ENCODE results near the gene SORCS2.

DNA sequence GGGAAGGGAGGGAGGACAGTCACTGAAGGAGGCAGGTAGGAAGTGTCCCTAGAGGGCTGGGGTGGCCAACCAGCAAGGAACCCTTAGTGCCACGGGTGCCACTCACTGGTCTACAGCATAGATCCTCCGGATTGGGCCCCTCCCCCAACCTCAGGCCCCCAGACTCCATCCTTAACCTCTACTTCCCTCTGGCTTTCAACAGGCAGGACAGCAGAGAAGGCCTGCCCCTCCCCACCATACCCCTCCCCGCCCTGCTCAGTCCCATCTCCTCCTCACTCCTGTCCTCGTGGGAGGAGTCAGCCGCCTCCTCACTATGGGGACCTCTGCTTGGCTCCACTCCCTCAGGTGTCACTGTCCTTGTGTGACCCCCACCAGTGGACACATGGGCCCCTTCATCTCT is 320.1 kb downstream of the SORCS2 start:
- TF ChIP-seq, protein P1, sequence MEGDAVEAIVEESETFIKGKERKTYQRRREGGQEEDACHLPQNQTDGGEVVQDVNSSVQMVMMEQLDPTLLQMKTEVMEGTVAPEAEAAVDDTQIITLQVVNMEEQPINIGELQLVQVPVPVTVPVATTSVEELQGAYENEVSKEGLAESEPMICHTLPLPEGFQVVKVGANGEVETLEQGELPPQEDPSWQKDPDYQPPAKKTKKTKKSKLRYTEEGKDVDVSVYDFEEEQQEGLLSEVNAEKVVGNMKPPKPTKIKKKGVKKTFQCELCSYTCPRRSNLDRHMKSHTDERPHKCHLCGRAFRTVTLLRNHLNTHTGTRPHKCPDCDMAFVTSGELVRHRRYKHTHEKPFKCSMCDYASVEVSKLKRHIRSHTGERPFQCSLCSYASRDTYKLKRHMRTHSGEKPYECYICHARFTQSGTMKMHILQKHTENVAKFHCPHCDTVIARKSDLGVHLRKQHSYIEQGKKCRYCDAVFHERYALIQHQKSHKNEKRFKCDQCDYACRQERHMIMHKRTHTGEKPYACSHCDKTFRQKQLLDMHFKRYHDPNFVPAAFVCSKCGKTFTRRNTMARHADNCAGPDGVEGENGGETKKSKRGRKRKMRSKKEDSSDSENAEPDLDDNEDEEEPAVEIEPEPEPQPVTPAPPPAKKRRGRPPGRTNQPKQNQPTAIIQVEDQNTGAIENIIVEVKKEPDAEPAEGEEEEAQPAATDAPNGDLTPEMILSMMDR (conservative IDR thresholded peaks at IDR 0.05; ENCODE audit: low read length): no peak
- TF ChIP-seq EZH2phosphoT487 (IDR thresholded peaks at IDR 0.05; ENCODE audit: borderline replicate concordance, low read depth, low read length): no peak

Data from OCI-LY7 (cell line).